ENCODE results near the gene USP14.

USP14 gene

GRCh38 chr18:253121-253520, 94.8 kb downstream of the USP14 start:
- Histone ChIP-seq H3K4me1 (ENCODE audit: control insufficient read depth, insufficient read depth, low read length) (no peaks in the 10 kb centered on the region), H3K36me3 (ENCODE audit: control insufficient read depth, insufficient read depth, low read length) (peaks cover 18% of the 10 kb centered on the region), H3K27ac (ENCODE audit: low read depth, low read length) (no peak overlapping the region), H3K9ac (ENCODE audit: low read length) (no peak overlapping the region), H3K4me3 (ENCODE audit: low read length) (no peak overlapping the region), H3K27me3 (ENCODE audit: control insufficient read depth, insufficient read depth, low read length) (no peaks in the 10 kb centered on the region)

GRCh38 chr18:255171-255570, 96.8 kb downstream of the USP14 start:
- peaks cover 20% of the 10 kb centered on the region for H3K36me3 ChIP-seq (ENCODE audit: control insufficient read depth, insufficient read depth, low read length)
- no peak overlapping the region for H3K4me3 ChIP-seq (ENCODE audit: low read length)
- no peaks in the 10 kb centered on the region for H3K27me3 ChIP-seq (ENCODE audit: control insufficient read depth, insufficient read depth, low read length)
- no peaks in the 10 kb centered on the region for H3K4me1 ChIP-seq (ENCODE audit: control insufficient read depth, insufficient read depth, low read length)
- H3K9ac ChIP-seq (ENCODE audit: low read length) = no peak overlapping the region
- no peak overlapping the region for H3K27ac ChIP-seq (ENCODE audit: low read depth, low read length)

GRCh38 chr18:260547-260946, 102.2 kb downstream of the USP14 start:
- Histone ChIP-seq H3K9ac (ENCODE audit: low read length) (no peak overlapping the region), H3K4me3 (ENCODE audit: low read length) (no peak overlapping the region), H3K27me3 (ENCODE audit: control insufficient read depth, insufficient read depth, low read length) (no peaks in the 10 kb centered on the region), H3K36me3 (ENCODE audit: control insufficient read depth, insufficient read depth, low read length) (peaks cover 19% of the 10 kb centered on the region), H3K27ac (ENCODE audit: low read depth, low read length) (no peak overlapping the region), H3K4me1 (ENCODE audit: control insufficient read depth, insufficient read depth, low read length) (no peaks in the 10 kb centered on the region)

- no peaks in the 10 kb centered on the region for H3K27me3 ChIP-seq (ENCODE audit: control insufficient read depth, insufficient read depth, low read length)
- H3K4me3 ChIP-seq (ENCODE audit: low read length) = no peak overlapping the region
- no peak overlapping the region for H3K27ac ChIP-seq (ENCODE audit: low read depth, low read length)
- H3K9ac ChIP-seq (ENCODE audit: low read length) = no peak overlapping the region
- H3K4me1 ChIP-seq (ENCODE audit: control insufficient read depth, insufficient read depth, low read length) = no peaks in the 10 kb centered on the region
- peaks cover 13% of the 10 kb centered on the region for H3K36me3 ChIP-seq (ENCODE audit: control insufficient read depth, insufficient read depth, low read length)
Observed at GRCh38 chr18:261398-262073, 103.2 kb downstream of the USP14 start.
